ENCODE data around the gene UMODL1. TPM values are rescaled to one million over a fixed set of nuclear protein-coding genes. Genes with fewer than 3 reads are reported as not detected.
A peak's percentile ranks its signal among the peaks of the same experiment; 100 is the strongest.

UMODL1 gene
- total and polyA plus RNA-seq, 9 donors = 0.03 to 0.20 (median 0.04) TPM; not detected in 6

DNA sequence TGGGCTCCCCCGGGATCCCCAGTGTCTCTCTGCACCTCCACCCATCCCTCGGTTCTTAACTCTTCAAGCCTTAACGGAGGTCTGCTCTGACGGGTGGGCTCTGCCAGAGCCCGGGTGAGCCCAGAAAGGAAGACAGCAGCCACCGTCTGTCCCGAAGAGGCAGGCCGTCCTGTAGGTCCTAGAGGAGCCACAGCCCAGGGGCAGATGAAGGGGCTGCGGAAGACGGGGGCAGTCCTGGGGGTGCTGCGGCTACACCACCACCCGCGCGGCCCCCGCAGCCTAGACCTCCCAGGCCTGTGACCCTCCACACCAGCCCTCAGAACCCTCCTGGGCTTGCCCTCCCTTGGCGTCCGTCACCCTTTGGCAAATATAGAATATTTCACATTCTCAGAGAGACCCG is 71.0 kb downstream of the UMODL1 start:
- H3K27ac ChIP-seq (ENCODE audit: low read length) = no peak overlapping the region
- WGBS (ENCODE audit: insufficient coverage) = 77% methylated on average over 15 of the region's 18 CpGs
- no peaks in the 10 kb centered on the region for H3K36me3 ChIP-seq (ENCODE audit: control insufficient read depth, insufficient read depth, low read length)
- H3K27me3 ChIP-seq (ENCODE audit: control insufficient read depth, insufficient read depth, low read length) = no peaks in the 10 kb centered on the region
- H3K4me1 ChIP-seq (ENCODE audit: control insufficient read depth, insufficient read depth, low read length) = peaks cover 4% of the 10 kb centered on the region
- H3K4me3 ChIP-seq (ENCODE audit: low read length) = no peak overlapping the region
- DNase-seq = no peak
- H3K9me3 ChIP-seq (replicated peaks; ENCODE audit: control insufficient read depth, low read depth, low read length) = no peaks in the 10 kb centered on the region

DNA sequence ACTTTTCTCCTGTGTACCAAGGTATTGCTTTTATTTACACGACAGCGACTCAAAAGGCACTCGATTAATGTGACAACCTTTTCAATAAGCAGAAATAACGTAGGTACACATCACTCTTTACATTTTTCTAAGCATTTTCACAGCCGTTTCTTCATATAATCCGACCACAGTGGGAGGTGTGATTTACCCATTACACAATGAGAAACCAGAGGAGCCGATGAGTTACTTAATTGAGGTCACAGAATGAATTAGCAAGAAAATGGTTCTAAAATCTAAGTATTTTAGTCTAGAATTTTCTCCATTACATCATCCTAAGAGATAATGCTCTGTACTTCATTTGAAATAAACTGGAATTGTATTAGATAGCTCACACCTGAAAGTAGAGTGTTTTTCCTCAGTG is 71.5 kb downstream of the UMODL1 start:
- Histone ChIP-seq H3K4me1 (ENCODE audit: control insufficient read depth, insufficient read depth, low read length) (peaks cover 4% of the 10 kb centered on the region), H3K36me3 (ENCODE audit: control insufficient read depth, insufficient read depth, low read length) (no peaks in the 10 kb centered on the region), H3K27ac (ENCODE audit: low read length) (no peak overlapping the region), H3K9me3 (replicated peaks; ENCODE audit: control insufficient read depth, low read depth, low read length) (no peaks in the 10 kb centered on the region), H3K4me3 (ENCODE audit: low read length) (no peak overlapping the region), H3K27me3 (ENCODE audit: control insufficient read depth, insufficient read depth, low read length) (no peaks in the 10 kb centered on the region)
- no peak for DNase-seq
- no CpG with 5 or more reads among the region's 7 CpGs for WGBS (ENCODE audit: insufficient coverage)

- H3K4me1 ChIP-seq (ENCODE audit: control insufficient read depth, insufficient read depth, low read length) = peaks cover 4% of the 10 kb centered on the region
- H3K4me3 ChIP-seq (ENCODE audit: low read length) = no peak overlapping the region
- DNase-seq = no peak
- 85% methylated on average over 7 of the region's 7 CpGs for WGBS (ENCODE audit: insufficient coverage)
- H3K27ac ChIP-seq (ENCODE audit: low read length) = no peak overlapping the region
- H3K27me3 ChIP-seq (ENCODE audit: control insufficient read depth, insufficient read depth, low read length) = no peaks in the 10 kb centered on the region
- no peaks in the 10 kb centered on the region for H3K9me3 ChIP-seq (replicated peaks; ENCODE audit: control insufficient read depth, low read depth, low read length)
- H3K36me3 ChIP-seq (ENCODE audit: control insufficient read depth, insufficient read depth, low read length) = no peaks in the 10 kb centered on the region
Observed at GRCh38 chr21:42143111-42143510, 72.0 kb downstream of the UMODL1 start.

GRCh38 chr21:42144221-42144620 is 73.1 kb downstream of the UMODL1 start:
- no peak overlapping the region for H3K4me3 ChIP-seq (ENCODE audit: low read length)
- no peaks in the 10 kb centered on the region for H3K27me3 ChIP-seq (ENCODE audit: control insufficient read depth, insufficient read depth, low read length)
- H3K4me1 ChIP-seq (ENCODE audit: control insufficient read depth, insufficient read depth, low read length) = peaks cover 4% of the 10 kb centered on the region
- no peak for DNase-seq
- no peaks in the 10 kb centered on the region for H3K9me3 ChIP-seq (replicated peaks; ENCODE audit: control insufficient read depth, low read depth, low read length)
- 95% methylated on average over 3 of the region's 3 CpGs for WGBS (ENCODE audit: insufficient coverage)
- no peaks in the 10 kb centered on the region for H3K36me3 ChIP-seq (ENCODE audit: control insufficient read depth, insufficient read depth, low read length)
- no peak overlapping the region for H3K27ac ChIP-seq (ENCODE audit: low read length)

DNA sequence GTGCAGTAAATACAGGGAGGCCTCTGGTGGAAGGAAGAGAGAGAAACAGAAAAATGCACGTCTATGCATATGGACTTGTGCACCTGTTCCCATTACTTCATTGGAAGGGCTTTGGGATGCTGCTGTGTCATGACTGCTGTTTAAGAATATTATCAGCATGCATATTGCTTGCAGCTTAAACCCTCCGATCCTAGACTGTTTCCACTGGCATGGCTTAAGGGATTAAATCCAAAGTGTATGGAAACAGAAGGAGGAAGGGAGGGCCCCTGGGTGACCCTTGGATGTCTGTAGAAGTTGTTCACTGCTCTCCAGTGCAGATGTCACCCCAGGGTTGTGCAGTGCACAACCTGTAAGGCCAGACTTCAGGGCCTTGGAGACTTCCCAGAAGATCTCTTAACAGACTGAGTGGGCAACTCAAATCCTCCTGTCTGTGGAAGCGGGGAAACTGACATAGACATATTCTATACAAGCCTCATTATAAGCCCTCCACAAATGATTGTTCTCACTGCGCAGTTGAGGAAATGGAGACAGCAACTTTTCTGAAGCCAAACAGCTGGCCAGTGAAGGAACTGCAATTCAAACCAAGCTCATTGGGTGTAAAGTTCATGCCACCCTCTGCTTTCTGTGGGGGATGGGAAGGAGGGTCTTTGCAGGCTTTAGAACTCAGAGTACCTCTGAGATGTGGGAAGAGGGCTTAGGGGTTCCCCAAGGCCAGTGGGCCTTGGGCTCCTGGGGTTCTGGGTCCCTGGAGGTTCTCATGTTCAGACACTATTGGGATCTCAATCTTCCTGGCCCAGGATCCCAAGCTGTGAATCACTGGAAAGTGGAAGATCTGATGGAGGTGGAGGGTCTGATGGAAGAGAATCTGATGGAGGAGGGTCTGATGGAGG is 73.8 kb downstream of the UMODL1 start:
- no peak for DNase-seq
- no CpG with 5 or more reads among the region's 4 CpGs for WGBS (ENCODE audit: insufficient coverage)
- no peaks in the 10 kb centered on the region for H3K27me3 ChIP-seq (ENCODE audit: control insufficient read depth, insufficient read depth, low read length)

DNA sequence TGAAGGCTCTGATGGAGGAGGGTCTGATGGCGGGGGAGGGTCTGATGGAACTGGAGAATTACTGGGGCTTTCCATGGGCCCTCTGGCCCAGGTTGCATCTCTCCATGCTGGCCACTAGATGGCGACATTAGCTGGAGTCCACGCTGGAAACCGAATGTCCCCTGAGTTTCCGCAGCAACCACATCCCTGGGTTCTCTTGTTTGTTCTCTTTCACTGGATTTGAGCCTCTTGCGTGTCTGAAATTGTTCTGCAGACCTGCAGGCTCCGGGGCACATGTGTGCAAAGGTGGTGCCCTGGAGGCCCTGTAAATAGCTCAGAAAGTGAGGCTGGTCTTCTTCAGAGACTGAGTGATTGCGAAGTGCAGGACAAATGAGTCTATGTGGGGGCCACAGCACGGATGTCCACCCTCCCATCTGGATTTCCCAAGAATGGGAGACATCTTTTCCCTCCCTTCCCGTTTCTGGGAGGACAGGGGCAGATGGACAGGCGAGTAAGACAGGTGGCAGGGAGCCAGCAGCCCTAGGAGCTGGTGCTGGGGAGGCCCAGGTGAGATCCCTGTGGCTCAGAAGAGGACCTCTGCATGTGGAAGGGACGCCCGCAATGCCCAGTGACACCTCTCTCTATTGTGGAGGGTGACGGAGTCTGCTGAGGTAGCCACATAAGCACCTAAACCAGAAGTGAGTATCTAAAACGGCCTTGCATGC is 74.6 kb downstream of the UMODL1 start:
- Histone ChIP-seq H3K9me3 (replicated peaks; ENCODE audit: control insufficient read depth, low read depth, low read length) (no peaks in the 10 kb centered on the region), H3K4me1 (ENCODE audit: control insufficient read depth, insufficient read depth, low read length) (peaks cover 6% of the 10 kb centered on the region), H3K4me3 (ENCODE audit: low read length) (no peak overlapping the region), H3K36me3 (ENCODE audit: control insufficient read depth, insufficient read depth, low read length) (no peaks in the 10 kb centered on the region), H3K27ac (ENCODE audit: low read length) (no peak overlapping the region), H3K27me3 (ENCODE audit: control insufficient read depth, insufficient read depth, low read length) (no peaks in the 10 kb centered on the region)
- peak; percentile 75 for DNase-seq
- 32% methylated on average over 14 of the region's 15 CpGs for WGBS (ENCODE audit: insufficient coverage)

More for the DNA sequence above, 73.8 kb downstream of the UMODL1 start:
- peaks cover 4% of the 10 kb centered on the region for H3K4me1 ChIP-seq (ENCODE audit: control insufficient read depth, insufficient read depth, low read length)
- no peaks in the 10 kb centered on the region for H3K36me3 ChIP-seq (ENCODE audit: control insufficient read depth, insufficient read depth, low read length)
- H3K9me3 ChIP-seq (replicated peaks; ENCODE audit: control insufficient read depth, low read depth, low read length) = no peaks in the 10 kb centered on the region
- no peak overlapping the region for H3K27ac ChIP-seq (ENCODE audit: low read length)
- H3K4me3 ChIP-seq (ENCODE audit: low read length) = no peak overlapping the region

GRCh38 chr21:42146273-42146805 is 75.2 kb downstream of the UMODL1 start:
- Histone ChIP-seq H3K27ac (ENCODE audit: low read length) (no peak overlapping the region), H3K9me3 (replicated peaks; ENCODE audit: control insufficient read depth, low read depth, low read length) (no peaks in the 10 kb centered on the region), H3K4me1 (ENCODE audit: control insufficient read depth, insufficient read depth, low read length) (peaks cover 12% of the 10 kb centered on the region), H3K36me3 (ENCODE audit: control insufficient read depth, insufficient read depth, low read length) (no peaks in the 10 kb centered on the region), H3K4me3 (ENCODE audit: low read length) (no peak overlapping the region), H3K27me3 (ENCODE audit: control insufficient read depth, insufficient read depth, low read length) (no peaks in the 10 kb centered on the region)
- WGBS (ENCODE audit: insufficient coverage) = 86% methylated on average over 1 of the region's 10 CpGs
- DNase-seq = no peak

GRCh38 chr21:42146821-42147220 is 75.7 kb downstream of the UMODL1 start:
- H3K4me1 ChIP-seq (ENCODE audit: control insufficient read depth, insufficient read depth, low read length) = peaks cover 13% of the 10 kb centered on the region
- 77% methylated on average over 19 of the region's 19 CpGs for WGBS (ENCODE audit: insufficient coverage)
- no peaks in the 10 kb centered on the region for H3K36me3 ChIP-seq (ENCODE audit: control insufficient read depth, insufficient read depth, low read length)
- H3K27me3 ChIP-seq (ENCODE audit: control insufficient read depth, insufficient read depth, low read length) = no peaks in the 10 kb centered on the region
- no peak for DNase-seq
- H3K4me3 ChIP-seq (ENCODE audit: low read length) = no peak overlapping the region
- no peak overlapping the region for H3K27ac ChIP-seq (ENCODE audit: low read length)
- H3K9me3 ChIP-seq (replicated peaks; ENCODE audit: control insufficient read depth, low read depth, low read length) = no peaks in the 10 kb centered on the region

GRCh38 chr21:42147386-42148020 is 76.4 kb downstream of the UMODL1 start:
- Histone ChIP-seq H3K4me1 (ENCODE audit: control insufficient read depth, insufficient read depth, low read length) (peaks cover 13% of the 10 kb centered on the region), H3K9me3 (replicated peaks; ENCODE audit: control insufficient read depth, low read depth, low read length) (no peaks in the 10 kb centered on the region), H3K4me3 (ENCODE audit: low read length) (no peak overlapping the region), H3K27me3 (ENCODE audit: control insufficient read depth, insufficient read depth, low read length) (no peaks in the 10 kb centered on the region), H3K27ac (ENCODE audit: low read length) (no peak overlapping the region), H3K36me3 (ENCODE audit: control insufficient read depth, insufficient read depth, low read length) (no peaks in the 10 kb centered on the region)
- WGBS (ENCODE audit: insufficient coverage) = 73% methylated on average over 11 of the region's 13 CpGs
- no peak for DNase-seq

DNA sequence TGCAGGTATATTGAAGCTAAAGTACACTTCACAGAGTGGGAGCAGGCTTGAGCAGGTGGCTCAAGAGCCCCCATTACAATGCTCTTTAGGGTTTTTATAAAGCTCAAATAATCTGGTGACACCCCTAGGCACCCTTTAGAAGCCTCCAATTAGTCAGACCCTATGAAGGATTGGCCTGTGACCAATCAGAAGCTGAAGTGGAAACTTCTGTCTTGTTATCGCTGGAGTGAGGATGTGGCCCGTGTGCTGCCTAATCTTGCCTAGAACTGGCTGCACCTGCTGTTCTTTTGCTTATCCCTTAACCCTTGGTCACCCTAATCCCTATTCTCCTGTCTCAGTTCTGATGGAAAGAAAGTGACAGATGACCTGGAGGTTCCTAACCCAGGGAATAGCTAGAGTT is 77.0 kb downstream of the UMODL1 start:
- Histone ChIP-seq H3K27me3 (ENCODE audit: control insufficient read depth, insufficient read depth, low read length) (no peaks in the 10 kb centered on the region), H3K36me3 (ENCODE audit: control insufficient read depth, insufficient read depth, low read length) (no peaks in the 10 kb centered on the region), H3K9me3 (replicated peaks; ENCODE audit: control insufficient read depth, low read depth, low read length) (no peaks in the 10 kb centered on the region), H3K4me1 (ENCODE audit: control insufficient read depth, insufficient read depth, low read length) (peaks cover 15% of the 10 kb centered on the region), H3K27ac (ENCODE audit: low read length) (no peak overlapping the region), H3K4me3 (ENCODE audit: low read length) (no peak overlapping the region)
- no CpG with 5 or more reads among the region's 2 CpGs for WGBS (ENCODE audit: insufficient coverage)
- DNase-seq = no peak

Data from muscle of leg (tissue), 11 donors.